Endothelial cell of umbilical vein (primary cell): ENCODE data around the gene VPREB1. TPM values are rescaled to one million over a fixed set of nuclear protein-coding genes. Genes with fewer than 3 reads are reported as not detected.
"Not testable (repeated sequence)": the region's sequence is repeated elsewhere in the genome, so short reads cannot be mapped to it uniquely, and the experiment has no call there.

ENCODE experiments used
- BruUV-seq: library from RNA; stranded (reverse); fragments of 400-500 nt; replicated peaks from 2 replicates; lab custom pipeline; 2021; lab: Mats Ljungman, UMichigan
- CTCF ChIA-PET: fragments of 300-600, 350-600 bp; sonication (Branson Sonifier 250); formaldehyde crosslinking; loops from one replicate; lab custom pipeline; 2021; ENCODE audit warnings: antibody characterized with exemption, inconsistent platforms; lab: Charles Lee
- POLR2A ChIA-PET: fragments of 300-600, 350-600 bp; sonication (Branson Sonifier 250); formaldehyde crosslinking; loops from one replicate; lab custom pipeline; 2021; ENCODE audit warnings: antibody characterized with exemption, inconsistent platforms; lab: Charles Lee
- DNase-seq: peaks from one replicate; pipeline ENCODE4 v3.0.0-alpha.2; 2011; ENCODE audit warnings: low read depth, low spot score
- FAIRE-seq: peaks from 2 replicates; lab custom pipeline; 2011; peaks lifted over from hg19 to GRCh38; lab: Jason Lieb, UNC
- H2AFZ ChIP-seq: 2 replicates; pipeline ENCODE4 v1.6.0; 2012; ENCODE audit warnings: low read depth, low read length, control low read depth, inconsistent platforms
- H3K27ac ChIP-seq: 2 replicates; pipeline ENCODE4 v1.5.1; 2011; ENCODE audit warnings: low read depth, mild to moderate bottlenecking, control low read depth, low read length, moderate library complexity; ENCODE audit not compliant: insufficient read depth
- H3K27me3 ChIP-seq, 2 experiments: 2 replicates each; pipeline versions ENCODE4 v1.6.0 to v1.6.1; 2011; ENCODE audit warnings: low read length in 2 of 2, mixed read lengths in 1 of 2; ENCODE audit not compliant: control insufficient read depth in 2 of 2, insufficient read depth in 2 of 2
- H3K36me3 ChIP-seq, 2 experiments: 2 replicates in 1 of 2; 3 replicates in 1 of 2; pipeline ENCODE4 v1.5.1; 2011; ENCODE audit warnings: low read length in 2 of 2, mild to moderate bottlenecking in 1 of 2, moderate library complexity in 1 of 2; ENCODE audit not compliant: control insufficient read depth in 2 of 2, insufficient read depth in 2 of 2; ENCODE audit errors: extremely low read depth in 1 of 2
- H3K4me1 ChIP-seq: 3 replicates; pipeline ENCODE4 v1.5.1; 2011; ENCODE audit warnings: mild to moderate bottlenecking, low read length; ENCODE audit not compliant: control insufficient read depth, insufficient read depth; ENCODE audit errors: extremely low read depth
- H3K4me2 ChIP-seq: 2 replicates; pipeline ENCODE4 v1.6.1; 2011; ENCODE audit warnings: low read length, control low read depth, mixed read lengths; ENCODE audit not compliant: insufficient read depth
- H3K4me3 ChIP-seq, 3 experiments: fragments of 200-600 bp in 1 of 3; sonication (generic), shearing (Covaris generic) in 1 of 3; replicated peaks in 1 of 3; 2 replicates each; pipeline ENCODE4 v1.5.1; 2011 to 2016; ENCODE audit warnings: control low read depth in 3 of 3, low read length in 3 of 3, mild to moderate bottlenecking in 2 of 3, inconsistent platforms in 1 of 3, low read depth in 1 of 3, moderate library complexity in 1 of 3; ENCODE audit not compliant: insufficient read depth in 1 of 3
- H3K79me2 ChIP-seq: 2 replicates; pipeline ENCODE4 v1.6.0; 2012; ENCODE audit warnings: low read length, inconsistent platforms; ENCODE audit not compliant: control insufficient read depth, insufficient read depth
- H3K9ac ChIP-seq: replicated peaks from 2 replicates; pipeline ENCODE3; 2011; ENCODE audit warnings: low read length, control low read depth; ENCODE audit not compliant: insufficient read depth; ENCODE audit errors: extremely low read depth
- H3K9me1 ChIP-seq: replicated peaks from 3 replicates; pipeline ENCODE4 v1.6.0; 2011; ENCODE audit warnings: mild to moderate bottlenecking, low read length; ENCODE audit not compliant: control insufficient read depth, insufficient read depth; ENCODE audit errors: extremely low read depth
- H3K9me3 ChIP-seq: replicated peaks from 2 replicates; pipeline ENCODE4 v1.5.1; 2012; ENCODE audit warnings: low read length, inconsistent platforms; ENCODE audit not compliant: control insufficient read depth, insufficient read depth
- H4K20me1 ChIP-seq: replicated peaks from 2 replicates; pipeline ENCODE3; 2011; ENCODE audit warnings: mild to moderate bottlenecking, low read length; ENCODE audit not compliant: control insufficient read depth, insufficient read depth; ENCODE audit errors: extremely low read depth
- dilution Hi-C: fragments of 300-500 bp; cut with MboI; formaldehyde crosslinking; loops from one replicate; pipeline ENCODE4 v1.15.0; 2019; ENCODE audit warnings: low sequenced_read_pairs; ENCODE audit not compliant: extremely low pct_ligation_motif_present
- intact Hi-C: fragments of 100-400 bp; cut with micrococcal nuclease; formaldehyde crosslinking; loops from one replicate; pipeline ENCODE4 v1.10.0; 2022
- polyA plus RNA-seq, 4 experiments: library from polyadenylated mRNA; depleted of rRNA in 3 of 4; stranded (reverse) in 3 of 4; unstranded in 1 of 4; fragments of >200 nt; gene quantifications; 2 replicates each; pipeline versions ENCODE4 v1.2.1 to v1.2.3, GENCODE V29; 2011 to 2012; ENCODE audit warnings: missing spikeins in 1 of 4
- total RNA-seq: library from RNA; stranded (reverse); gene quantifications from 2 replicates; pipeline ENCODE4 v1.2.3, GENCODE V29; 2021

Gene VPREB1
- total and polyA plus RNA-seq, 2 donors (not counting 3 experiments of a cell fraction or from before 2014, with no cell fraction given), result not detected

- CTCF ChIA-PET, H3K9me3 ChIP-seq, H2AFZ ChIP-seq, POLR2A ChIA-PET, DNase-seq, intact Hi-C loops, H3K79me2 ChIP-seq, H3K9ac ChIP-seq, H3K4me3 ChIP-seq, dilution Hi-C loops, FAIRE-seq, H4K20me1 ChIP-seq, H3K27me3 ChIP-seq, H3K27ac ChIP-seq, H3K4me2 ChIP-seq, H3K9me1 ChIP-seq, H3K36me3 ChIP-seq, H3K4me1 ChIP-seq, BruUV-seq: not testable (repeated sequence)
Observed at GRCh38 chr22:22292656-22293055, 48.1 kb downstream of the VPREB1 start.

DNA sequence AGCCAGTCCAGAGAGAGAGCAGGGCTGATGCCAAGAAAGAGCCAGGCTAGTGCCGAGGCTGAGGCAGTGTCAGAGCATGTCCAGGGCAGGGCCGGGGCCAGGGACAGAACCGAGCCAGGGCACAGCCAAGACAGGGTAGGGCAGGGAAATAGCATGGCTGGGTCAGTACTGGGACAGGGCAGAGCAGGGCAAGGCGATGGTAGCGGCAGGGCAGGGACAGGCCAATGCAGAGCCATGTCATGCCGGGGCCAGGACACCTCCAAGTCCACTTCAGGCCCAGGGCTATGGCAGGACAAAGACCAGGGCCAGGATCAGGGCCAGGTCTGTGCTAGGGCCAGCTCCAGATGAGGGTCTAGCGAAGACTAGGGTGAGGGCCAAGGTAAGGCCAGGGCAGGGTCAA is 48.9 kb downstream of the VPREB1 start:
- H3K9me3 ChIP-seq, CTCF ChIA-PET, H3K9ac ChIP-seq, H3K79me2 ChIP-seq, POLR2A ChIA-PET, H4K20me1 ChIP-seq, intact Hi-C loops, H3K27ac ChIP-seq, DNase-seq, H3K36me3 ChIP-seq, H3K4me3 ChIP-seq, H3K9me1 ChIP-seq, H3K4me1 ChIP-seq, BruUV-seq, H3K4me2 ChIP-seq, H3K27me3 ChIP-seq, dilution Hi-C loops, FAIRE-seq, H2AFZ ChIP-seq: not testable (repeated sequence)

DNA sequence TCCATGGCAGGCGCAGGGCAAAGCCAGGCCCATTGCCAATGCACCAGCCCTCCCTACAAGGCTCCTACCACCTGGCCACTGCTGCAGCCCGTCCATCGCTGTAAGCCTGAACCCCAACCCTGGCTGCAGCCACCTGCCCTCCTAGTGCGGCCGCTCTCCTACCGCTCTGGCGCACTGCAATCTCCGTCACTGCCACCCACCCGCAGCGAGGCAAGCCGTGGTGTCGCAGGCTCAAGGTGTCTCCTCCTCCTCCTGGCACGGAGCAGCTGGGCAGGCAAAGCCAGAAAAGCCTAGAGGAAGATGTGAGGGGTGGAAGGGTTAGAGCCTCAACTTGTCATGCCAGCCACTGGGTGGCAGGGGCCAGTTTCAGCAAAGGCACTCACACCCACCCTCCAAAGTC is 50.1 kb downstream of the VPREB1 start:
- FAIRE-seq, H3K9me3 ChIP-seq: not testable (repeated sequence)

More for the DNA sequence above, 50.1 kb downstream of the VPREB1 start:
- H3K9me1 ChIP-seq, H3K4me3 ChIP-seq, POLR2A ChIA-PET, dilution Hi-C loops, H3K4me1 ChIP-seq, DNase-seq, H2AFZ ChIP-seq, H4K20me1 ChIP-seq, CTCF ChIA-PET, intact Hi-C loops, BruUV-seq, H3K9ac ChIP-seq, H3K36me3 ChIP-seq, H3K4me2 ChIP-seq, H3K79me2 ChIP-seq, H3K27ac ChIP-seq, H3K27me3 ChIP-seq: not testable (repeated sequence)
